IMR-90 (cell line): ENCODE measurements around the gene TTC3.

Experiments
- MXI1 ChIP-seq: IDR thresholded peaks from 2 replicates; pipeline ENCODE4 v1.6.1; 2012; ENCODE audit warnings: low read depth, mild to moderate bottlenecking, low read length, moderate library complexity, borderline replicate concordance
- TF ChIP-seq, protein P1 (sequence below): fragments of 150-350 bp; IDR thresholded peaks from 2 replicates; pipeline ENCODE4 v1.6.1; 2017; ENCODE audit warnings: mild to moderate bottlenecking, antibody characterized with exemption, low read length, low read depth

GRCh38 chr21:37183749-37184148 is 110.7 kb downstream of the TTC3 start:
- TF ChIP-seq, protein P1, sequence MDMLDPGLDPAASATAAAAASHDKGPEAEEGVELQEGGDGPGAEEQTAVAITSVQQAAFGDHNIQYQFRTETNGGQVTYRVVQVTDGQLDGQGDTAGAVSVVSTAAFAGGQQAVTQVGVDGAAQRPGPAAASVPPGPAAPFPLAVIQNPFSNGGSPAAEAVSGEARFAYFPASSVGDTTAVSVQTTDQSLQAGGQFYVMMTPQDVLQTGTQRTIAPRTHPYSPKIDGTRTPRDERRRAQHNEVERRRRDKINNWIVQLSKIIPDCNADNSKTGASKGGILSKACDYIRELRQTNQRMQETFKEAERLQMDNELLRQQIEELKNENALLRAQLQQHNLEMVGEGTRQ, result no peak
- no peak for TF ChIP-seq MXI1
